Measurements from ENCODE around the gene RDH14. TPM values are rescaled to one million over a fixed set of nuclear protein-coding genes. Genes with fewer than 3 reads are reported as not detected.

The RDH14 gene
- polyA plus RNA-seq, 1 donor (not counting 4 experiments of a cell fraction or from before 2014, with no cell fraction given) = 29.6 TPM

GRCh38 chr2:18519914-18520450 is 40.5 kb downstream of the RDH14 start:
- H3K9me1 ChIP-seq (ENCODE audit: control insufficient read depth, extremely low read depth, insufficient read depth, low read length) = no peaks in the 10 kb centered on the region
- DNase-seq (ENCODE audit: low read depth, low spot score) (no peak), FAIRE-seq (no peak)
- TF ChIP-seq CTCF (optimal IDR thresholded peaks at IDR 0.05 in 1 of 3, IDR thresholded peaks at IDR 0.05 in 1 of 3, conservative IDR thresholded peaks at IDR 0.05 in 1 of 3; ENCODE audit: extremely low read depth in 1 of 3, insufficient read depth in 2 of 3, low read length in 3 of 3) (no peak), EZH2 (IDR thresholded peaks at IDR 0.05; ENCODE audit: low read length) (no peak)
- no peaks in the 10 kb centered on the region for H3K79me2 ChIP-seq (ENCODE audit: control insufficient read depth, insufficient read depth, low read length)
- H3K27me3 ChIP-seq (ENCODE audit: control insufficient read depth, extremely low read depth, insufficient read depth, low read length) = no peaks in the 10 kb centered on the region
- no peaks in the 10 kb centered on the region for H3K9me3 ChIP-seq (ENCODE audit: control insufficient read depth, low read depth, low read length)
- dilution Hi-C loops (cut with MboI; ENCODE audit: extremely low pct_ligation_motif_present, low sequenced_read_pairs) = no loop called here
- H3K27ac ChIP-seq (ENCODE audit: control insufficient read depth, insufficient read depth, low read length) = no peak overlapping the region
- no peak overlapping the region for H3K9ac ChIP-seq (ENCODE audit: control insufficient read depth, extremely low read depth, insufficient read depth, low read length)
- H3K4me1 ChIP-seq (ENCODE audit: control insufficient read depth, extremely low read depth, insufficient read depth, low read length) = no peaks in the 10 kb centered on the region
- H4K20me1 ChIP-seq (ENCODE audit: control insufficient read depth, extremely low read depth, insufficient read depth, low read length) = no peaks in the 10 kb centered on the region
- no peak overlapping the region for H3K4me3 ChIP-seq (ENCODE audit: control insufficient read depth in 2 of 3, extremely low read depth in 1 of 3, insufficient read depth in 2 of 3, low read depth in 1 of 3, low read length in 3 of 3)
- no peaks in the 10 kb centered on the region for H3K36me3 ChIP-seq (ENCODE audit: control insufficient read depth in 2 of 2, extremely low read depth in 1 of 2, insufficient read depth in 2 of 2, low read length in 2 of 2)
- H2AFZ ChIP-seq (ENCODE audit: control insufficient read depth, low read length) = no peak overlapping the region
- no peak overlapping the region for H3K4me2 ChIP-seq (ENCODE audit: control insufficient read depth, extremely low read depth, insufficient read depth, low read depth, low read length)

- no peak for FAIRE-seq
- H4K20me1 ChIP-seq (ENCODE audit: control insufficient read depth, extremely low read depth, insufficient read depth, low read length) = no peaks in the 10 kb centered on the region
- H3K4me2 ChIP-seq (ENCODE audit: control insufficient read depth, extremely low read depth, insufficient read depth, low read depth, low read length) = no peak overlapping the region
- no peak overlapping the region for H2AFZ ChIP-seq (ENCODE audit: control insufficient read depth, low read length)
- no peaks in the 10 kb centered on the region for H3K79me2 ChIP-seq (ENCODE audit: control insufficient read depth, insufficient read depth, low read length)
- H3K27me3 ChIP-seq (ENCODE audit: control insufficient read depth, extremely low read depth, insufficient read depth, low read length) = no peaks in the 10 kb centered on the region
- H3K9me1 ChIP-seq (ENCODE audit: control insufficient read depth, extremely low read depth, insufficient read depth, low read length) = no peaks in the 10 kb centered on the region
- no peak overlapping the region for H3K27ac ChIP-seq (ENCODE audit: control insufficient read depth, insufficient read depth, low read length)
- dilution Hi-C loops (cut with MboI; ENCODE audit: extremely low pct_ligation_motif_present, low sequenced_read_pairs) = no loop called here
- no peaks in the 10 kb centered on the region for H3K4me1 ChIP-seq (ENCODE audit: control insufficient read depth, extremely low read depth, insufficient read depth, low read length)
- TF ChIP-seq CTCF (optimal IDR thresholded peaks at IDR 0.05 in 1 of 3, IDR thresholded peaks at IDR 0.05 in 1 of 3, conservative IDR thresholded peaks at IDR 0.05 in 1 of 3; ENCODE audit: extremely low read depth in 1 of 3, insufficient read depth in 2 of 3, low read length in 3 of 3) = no peak
- TF ChIP-seq EZH2 (IDR thresholded peaks at IDR 0.05; ENCODE audit: low read length) = no peak
- H3K9ac ChIP-seq (ENCODE audit: control insufficient read depth, extremely low read depth, insufficient read depth, low read length) = no peak overlapping the region
- H3K4me3 ChIP-seq (ENCODE audit: control insufficient read depth in 2 of 3, extremely low read depth in 1 of 3, insufficient read depth in 2 of 3, low read depth in 1 of 3, low read length in 3 of 3) = no peak overlapping the region
- no peak for DNase-seq (ENCODE audit: low read depth, low spot score)
- no peaks in the 10 kb centered on the region for H3K9me3 ChIP-seq (ENCODE audit: control insufficient read depth, low read depth, low read length)
- H3K36me3 ChIP-seq (ENCODE audit: control insufficient read depth in 2 of 2, extremely low read depth in 1 of 2, insufficient read depth in 2 of 2, low read length in 2 of 2) = no peaks in the 10 kb centered on the region
Measured at GRCh38 chr2:18518116-18519111, 42.0 kb downstream of the RDH14 start.
